GM19372 (cell line): ENCODE measurements around the gene PIK3R4.

ENCODE experiments used
- ATAC-seq: cut with Tn5 transposase; IDR thresholded peaks from one replicate; pipeline ENCODE4 v1.9.1; 2021; ENCODE audit warnings: mild to moderate bottlenecking, low read depth, moderate library complexity; ENCODE audit not compliant: unreplicated experiment

Gene PIK3R4

GRCh38 chr3:130648293-130648692, 98.3 kb downstream of the PIK3R4 start:
- no peak for ATAC-seq

GRCh38 chr3:130645261-130645660, 101.4 kb downstream of the PIK3R4 start:
- no peak for ATAC-seq

- no peak for ATAC-seq
Observed at GRCh38 chr3:130644628-130645253, 101.9 kb downstream of the PIK3R4 start.

GRCh38 chr3:130640027-130640426, 106.6 kb downstream of the PIK3R4 start:
- ATAC-seq = no peak

GRCh38 chr3:130636480-130637234, 110.0 kb downstream of the PIK3R4 start:
- no peak for ATAC-seq

GRCh38 chr3:130635978-130636377, 110.7 kb downstream of the PIK3R4 start:
- no peak for ATAC-seq

GRCh38 chr3:130635285-130635684, 111.3 kb downstream of the PIK3R4 start:
- ATAC-seq = no peak
